ENCODE results near the gene PSMG4.

Gene PSMG4

DNA sequence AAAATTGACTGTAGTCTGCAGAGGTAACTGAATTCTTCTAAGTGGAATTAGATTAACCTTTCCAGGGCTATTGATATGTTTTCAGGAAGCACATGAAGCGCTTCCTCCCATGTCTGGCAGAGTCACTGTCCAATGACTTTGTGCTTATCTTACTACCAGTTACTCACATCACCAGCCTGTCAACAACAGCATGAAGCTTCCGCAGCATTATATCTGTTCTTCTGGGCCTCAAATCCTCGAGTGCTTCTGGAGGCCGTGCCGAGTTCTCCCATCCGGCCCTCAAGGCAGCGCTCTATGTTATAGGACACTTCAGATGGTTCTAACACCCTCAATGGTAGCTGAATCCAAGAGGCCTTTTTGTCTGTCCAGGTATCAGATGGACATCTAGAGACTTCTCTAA lies 33.2 kb downstream of the PSMG4 start:
- no peak for DNase-seq

DNA sequence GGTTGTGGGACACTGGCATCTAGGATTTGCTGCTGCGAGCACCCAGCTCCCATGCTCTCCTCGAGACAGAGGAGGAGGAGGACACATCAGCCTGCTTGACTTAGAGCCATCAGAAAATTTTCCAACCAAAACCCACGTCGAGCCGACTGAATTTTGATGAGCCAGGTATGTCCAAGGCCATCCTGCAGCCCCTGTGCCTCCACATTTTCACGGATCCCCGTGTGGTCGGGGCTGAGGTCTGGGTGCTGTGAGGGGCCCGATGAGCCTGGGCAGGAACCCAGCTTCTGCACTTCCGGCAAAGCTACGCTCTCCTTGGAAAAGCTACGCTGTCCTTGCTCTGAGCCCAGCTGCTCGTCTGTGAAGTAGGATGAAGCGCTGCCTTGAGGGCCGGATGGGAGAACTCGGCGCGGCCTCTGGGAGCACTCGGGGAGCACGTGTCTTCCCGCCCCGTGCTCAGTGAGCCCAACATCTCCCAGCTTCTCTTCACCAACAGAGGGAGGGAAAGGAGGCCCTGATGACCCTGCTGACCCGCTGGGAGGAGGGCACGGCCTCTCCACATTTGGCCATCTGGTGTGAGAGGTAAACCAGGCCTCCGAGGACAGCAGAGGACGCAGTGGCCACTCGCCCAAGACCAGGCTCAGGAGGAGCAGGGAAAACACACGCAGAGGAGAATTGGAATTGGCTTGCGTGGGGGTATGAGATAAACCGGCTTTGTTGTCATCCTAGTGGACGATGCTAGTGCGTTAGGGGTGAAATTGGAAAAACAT lies 33.9 kb downstream of the PSMG4 start:
- no peak for DNase-seq

DNA sequence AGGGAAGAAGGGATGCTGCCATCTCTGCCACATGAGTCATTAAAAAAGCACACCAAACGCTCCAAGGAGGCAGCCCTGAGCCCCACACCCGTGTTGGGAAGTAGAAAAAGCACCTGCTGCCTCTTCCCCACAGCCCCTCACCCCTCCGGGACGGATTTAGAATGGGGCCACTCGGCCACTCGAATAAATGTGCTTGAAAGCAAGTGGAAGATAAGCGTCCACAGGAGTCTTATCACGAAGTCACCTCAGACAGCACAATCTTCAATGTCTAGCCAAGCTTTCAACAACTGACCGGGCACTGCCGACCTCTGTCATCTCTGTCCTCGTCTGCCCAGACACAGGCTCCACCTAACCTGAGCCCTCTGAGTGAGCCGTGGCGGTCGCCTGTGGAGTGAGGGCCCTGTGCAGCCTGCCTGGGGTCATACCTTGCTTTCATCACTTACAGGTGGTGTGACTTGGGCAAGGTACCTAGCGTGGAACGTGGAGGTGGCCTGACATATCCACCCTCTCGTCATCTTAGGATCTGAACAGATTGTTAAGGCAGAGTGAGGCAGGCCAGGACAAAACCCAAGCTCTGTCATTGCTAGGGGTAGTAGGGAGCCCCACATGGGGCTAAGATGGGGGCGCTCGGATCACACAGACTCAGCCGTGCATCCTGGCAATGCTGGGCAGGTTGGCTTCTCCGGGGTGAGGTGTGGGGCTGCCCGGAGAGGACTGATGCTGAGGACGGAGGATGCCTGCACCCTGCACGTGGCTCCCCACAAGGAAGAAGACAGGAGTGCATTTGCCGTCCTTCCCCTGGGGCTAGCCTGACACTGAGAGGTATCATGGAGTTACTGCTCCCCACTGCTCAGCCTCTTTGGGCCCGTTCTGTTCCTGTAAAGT lies 34.8 kb downstream of the PSMG4 start:
- DNase-seq = no peak

DNA sequence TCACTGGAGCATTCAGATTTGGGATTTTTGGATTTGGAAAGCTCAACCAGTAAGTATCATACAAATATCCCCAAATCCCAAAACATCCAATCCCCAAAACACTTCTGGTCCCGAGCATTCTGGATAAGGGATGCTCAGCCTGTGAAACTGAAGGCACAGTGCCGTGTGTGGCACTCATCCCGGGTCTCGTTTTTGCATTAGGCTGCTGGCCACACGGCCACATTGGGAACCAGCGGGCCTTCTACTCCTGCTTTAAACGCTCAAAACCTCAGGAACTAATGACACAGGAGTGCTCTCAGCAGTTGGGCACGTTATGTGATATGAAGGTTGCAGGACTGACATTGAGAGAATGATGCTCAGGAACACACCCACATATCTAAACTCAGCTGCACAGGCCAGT lies 35.6 kb downstream of the PSMG4 start:
- no peak for DNase-seq

- DNase-seq = no peak
Measured at GRCh38 chr6:3294921-3295871, 36.4 kb downstream of the PSMG4 start.

DNA sequence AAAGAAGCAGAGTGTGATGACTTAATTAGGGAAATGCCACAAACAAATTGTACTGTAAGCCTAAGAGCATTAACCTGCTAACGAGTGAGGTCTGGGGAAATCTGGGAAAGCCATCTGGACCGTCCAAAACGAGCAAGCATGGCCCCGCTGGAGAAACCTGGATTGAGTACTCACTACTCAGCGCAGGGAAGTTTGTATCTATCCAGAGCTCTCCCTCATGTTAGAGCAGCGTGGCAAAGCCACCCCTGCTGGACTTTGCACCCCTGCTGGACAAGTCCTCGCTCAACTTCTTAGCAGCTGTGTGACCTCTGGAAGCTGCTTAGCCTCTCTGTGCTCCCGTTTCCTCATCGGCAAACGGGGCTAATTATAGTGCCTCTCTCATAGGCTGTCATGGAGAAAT lies 37.3 kb downstream of the PSMG4 start:
- DNase-seq = no peak

DNA sequence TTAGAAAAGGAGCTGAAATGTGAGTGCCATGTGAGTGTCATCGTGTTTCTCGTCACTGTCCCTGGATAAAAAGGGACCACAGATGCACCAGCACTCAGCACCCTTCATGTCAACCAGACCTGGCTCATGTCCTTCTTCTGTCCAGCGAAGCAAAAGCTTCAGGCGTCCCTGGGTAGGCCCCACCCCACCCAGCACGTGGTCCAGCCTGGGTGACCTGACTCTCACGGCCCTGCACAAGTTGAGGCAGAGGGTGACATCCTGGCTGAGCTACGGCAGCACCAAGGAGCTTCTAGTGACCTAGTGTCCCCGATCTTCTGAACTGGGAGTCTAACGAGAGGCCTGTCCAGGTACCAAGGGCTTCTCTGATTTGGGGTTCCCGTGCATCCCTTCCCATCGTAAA lies 37.8 kb downstream of the PSMG4 start:
- no peak for DNase-seq

- DNase-seq = no peak
Measured at GRCh38 chr6:3297006-3297405, 38.3 kb downstream of the PSMG4 start.

GRCh38 chr6:3297909-3298308 lies 39.2 kb downstream of the PSMG4 start:
- DNase-seq = no peak

DNA sequence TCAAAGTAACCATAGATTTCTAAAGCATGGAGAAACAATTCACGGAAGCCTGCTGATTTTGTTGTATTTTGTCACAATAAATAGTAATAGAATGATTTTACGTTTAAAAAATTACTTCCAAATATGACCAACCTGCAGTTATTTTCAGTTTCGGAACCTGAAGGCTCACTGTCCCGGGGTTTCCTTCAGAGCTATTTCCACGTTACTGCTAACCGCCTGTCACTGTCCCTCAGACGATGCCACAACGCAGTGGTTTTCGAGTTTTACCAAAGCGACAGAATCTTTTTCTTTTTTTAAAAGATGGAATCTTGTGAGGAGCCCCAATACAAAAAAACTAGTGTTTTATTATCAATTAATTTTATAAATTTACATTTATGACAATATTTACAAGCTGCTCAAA lies 40.5 kb downstream of the PSMG4 start:
- no peak for DNase-seq

DNA sequence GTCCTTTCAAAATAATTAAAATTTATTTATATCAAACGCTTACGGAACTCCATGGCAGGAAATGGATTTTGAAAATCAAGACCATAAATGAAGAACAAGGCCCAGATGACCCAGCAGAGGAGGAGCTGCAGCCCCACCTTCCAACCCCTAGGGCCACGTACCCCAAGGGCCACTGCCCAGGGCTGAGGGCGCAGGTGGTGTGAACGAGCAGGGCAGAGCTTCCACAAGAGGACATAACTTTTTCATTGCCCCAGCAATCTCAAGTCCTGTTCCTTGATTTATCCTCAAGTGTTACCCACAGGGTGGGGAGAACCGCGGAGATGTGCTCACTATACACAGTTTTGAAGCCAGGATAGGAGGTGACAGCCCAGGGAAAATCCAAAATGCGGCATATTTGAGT lies 42.8 kb downstream of the PSMG4 start:
- no peak for DNase-seq

DNA sequence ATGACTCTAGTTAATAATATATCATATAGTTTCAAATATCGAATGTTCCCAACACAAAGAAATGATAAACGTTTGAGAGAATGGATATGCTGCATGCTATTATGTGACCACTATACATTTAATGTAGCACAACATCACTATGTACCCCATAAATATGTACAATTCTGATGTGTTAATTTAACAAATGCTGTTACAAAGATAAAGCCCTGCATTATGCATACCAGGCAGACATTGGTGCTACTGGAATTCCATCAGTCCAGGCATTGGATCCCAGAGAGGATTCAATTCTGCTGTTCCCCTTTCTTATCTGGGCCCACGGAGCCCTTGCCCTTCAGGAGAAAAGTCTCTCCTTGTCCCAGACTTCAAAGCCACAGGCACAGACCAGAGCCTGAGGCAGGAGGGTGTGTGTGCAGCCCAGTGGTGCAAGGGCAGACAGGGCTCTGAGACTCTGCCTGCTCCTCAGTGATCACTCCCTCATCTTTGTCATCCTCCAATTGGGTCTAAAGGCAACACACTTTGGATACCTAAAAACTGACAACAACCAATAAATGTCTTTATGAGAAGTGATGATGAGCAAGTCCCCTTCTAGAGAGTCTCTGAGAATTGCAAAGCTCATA lies 45.2 kb downstream of the PSMG4 start:
- no peak for DNase-seq

DNA sequence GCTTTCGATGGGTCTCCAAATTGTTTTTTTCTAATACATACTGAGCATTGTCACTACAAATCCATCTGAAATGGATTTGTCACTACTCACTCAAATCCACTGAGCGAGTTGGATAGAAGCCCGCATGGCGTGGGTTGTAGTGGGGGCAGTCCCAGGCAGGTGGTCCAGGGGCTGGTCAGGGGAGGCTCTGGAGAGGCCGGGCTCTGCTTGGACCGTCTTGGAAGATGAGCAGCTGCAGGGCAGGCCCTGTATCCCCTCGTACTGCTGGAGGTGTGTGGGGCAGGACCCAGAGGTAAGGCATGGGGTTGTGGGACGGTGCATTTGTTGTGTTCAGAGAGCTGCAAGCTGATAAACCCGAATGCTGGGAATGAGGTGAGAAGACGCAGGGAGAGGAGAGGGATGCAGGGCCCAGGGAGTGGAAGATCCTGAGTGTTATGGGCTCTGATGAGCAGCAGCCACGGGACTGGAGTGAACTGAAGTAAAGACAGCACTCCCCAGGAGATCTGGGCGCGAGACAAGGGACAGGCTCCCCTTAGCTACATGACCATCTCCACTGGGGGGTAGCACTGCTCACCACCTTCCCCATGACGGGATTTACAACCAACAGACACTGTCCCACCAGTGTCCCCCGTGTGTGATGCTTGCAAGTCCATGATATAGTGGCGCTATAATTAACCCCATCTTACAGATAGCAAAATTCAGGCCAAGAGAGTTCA lies 45.9 kb downstream of the PSMG4 start:
- no peak for DNase-seq

DNA sequence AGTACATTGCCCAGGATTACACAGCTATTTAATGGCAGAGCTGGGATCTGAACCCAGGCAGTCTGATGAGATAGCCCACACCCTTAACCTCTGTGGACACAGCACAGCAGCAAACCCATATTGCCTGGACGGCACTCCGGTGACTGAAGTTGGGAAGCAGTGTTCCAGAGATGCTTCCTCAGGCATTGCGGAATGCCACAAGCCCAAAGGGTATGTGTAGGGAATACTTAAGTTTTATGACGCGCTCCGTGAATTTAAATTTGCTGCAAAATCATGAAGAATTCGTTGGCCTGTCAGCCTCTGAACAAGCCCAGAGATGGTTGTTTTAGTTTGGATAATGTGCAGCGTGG lies 46.4 kb downstream of the PSMG4 start:
- no peak for DNase-seq

DNA sequence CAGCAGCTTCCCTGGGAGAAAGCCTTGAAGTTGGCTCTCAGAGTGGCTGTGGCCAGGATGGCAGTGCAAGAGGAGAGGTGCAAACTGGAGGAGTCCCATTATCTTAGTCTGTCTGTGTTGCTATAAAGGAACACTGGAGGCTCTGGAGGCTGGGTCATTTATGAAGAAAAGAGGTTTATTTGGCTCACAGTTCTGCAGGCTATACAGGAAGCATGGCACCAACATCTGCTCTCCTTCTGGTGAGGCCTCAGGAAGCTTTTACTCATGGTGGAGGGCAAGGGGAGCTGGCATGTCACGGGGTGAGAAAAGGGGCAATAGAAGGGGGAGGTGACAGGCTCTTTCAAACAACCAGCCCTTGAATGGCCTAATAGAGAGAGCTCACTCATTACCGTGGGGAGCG lies 47.1 kb downstream of the PSMG4 start:
- no peak for DNase-seq

DNA sequence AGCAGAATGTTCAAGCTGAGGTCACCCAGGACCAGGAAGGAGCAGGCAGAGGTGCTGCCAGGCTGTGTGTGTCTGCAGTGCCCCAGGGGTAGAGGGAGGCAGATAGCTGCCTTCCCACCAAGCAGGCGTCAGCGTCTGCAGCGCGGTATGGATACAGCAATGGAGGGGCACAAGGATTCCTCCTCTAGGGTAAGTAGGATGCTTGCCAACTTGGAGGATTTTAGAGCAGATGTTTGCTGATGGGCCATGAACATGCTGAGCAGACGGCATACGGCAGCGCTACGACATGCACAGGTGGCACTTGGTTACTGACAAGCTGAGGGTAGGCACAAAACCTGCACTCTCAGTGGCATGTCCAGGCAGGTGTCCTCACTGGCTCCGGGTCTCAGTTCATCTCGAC lies 48.1 kb downstream of the PSMG4 start:
- DNase-seq = no peak

DNA sequence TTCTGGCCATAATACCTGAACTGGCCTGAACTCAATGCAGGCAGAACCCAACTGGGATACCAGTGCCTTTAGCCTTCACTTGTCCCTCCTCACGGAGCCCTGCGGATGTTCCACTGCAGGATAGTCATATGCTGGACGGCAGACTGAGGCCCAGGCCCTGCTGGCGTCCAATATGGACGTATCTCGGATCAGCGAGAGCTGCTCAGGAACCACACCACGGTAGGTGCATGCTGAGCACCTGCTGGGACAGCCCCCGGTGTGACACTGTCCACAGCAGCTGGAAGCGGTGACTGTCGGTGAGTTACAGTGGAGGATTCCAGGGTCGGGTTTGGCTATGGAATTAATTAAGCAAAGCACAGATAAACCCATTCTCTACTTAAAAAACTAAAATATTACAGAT lies 48.7 kb downstream of the PSMG4 start:
- no peak for DNase-seq

GRCh38 chr6:3308106-3308505 lies 49.4 kb downstream of the PSMG4 start:
- DNase-seq = no peak

GRCh38 chr6:3309391-3310050 lies 50.8 kb downstream of the PSMG4 start:
- DNase-seq = no peak

GRCh38 chr6:3310051-3310448 lies 51.3 kb downstream of the PSMG4 start:
- DNase-seq = no peak

GRCh38 chr6:3310703-3311102 lies 52.0 kb downstream of the PSMG4 start:
- no peak for DNase-seq

GRCh38 chr6:3311826-3312225 lies 53.1 kb downstream of the PSMG4 start:
- no peak for DNase-seq
